HEK293 (cell line): ENCODE results near the gene SKAP1.

ENCODE experiments used
- CTCF ChIP-seq: fragments of 450-650 bp; formaldehyde crosslinking; IDR thresholded peaks from 2 replicates; pipeline ENCODE4 v1.5.1; 2016; ENCODE audit warnings: missing biosample characterization, missing genetic modification characterization
- KLF16 ChIP-seq: fragments of 450-650 bp; formaldehyde crosslinking; IDR thresholded peaks from 2 replicates; pipeline ENCODE4 v1.5.1; 2017; ENCODE audit warnings: missing biosample characterization, missing genetic modification characterization
- PATZ1 ChIP-seq: fragments of 450-650 bp; formaldehyde crosslinking; IDR thresholded peaks from 2 replicates; pipeline ENCODE4 v1.5.1; 2016; ENCODE audit warnings: missing biosample characterization, missing genetic modification characterization
- PBX3 ChIP-seq: sonication (generic); formaldehyde crosslinking; IDR thresholded peaks from 2 replicates; pipeline ENCODE4 v1.8.1; 2022; ENCODE audit warnings: mild to moderate bottlenecking, moderate library complexity, missing genetic modification reagents
- RBAK ChIP-seq: fragments of 450-650 bp; formaldehyde crosslinking; IDR thresholded peaks from 2 replicates; pipeline ENCODE4 v1.5.1; 2016; ENCODE audit warnings: missing biosample characterization, missing genetic modification characterization
- SP3 ChIP-seq: fragments of 450-650 bp; formaldehyde crosslinking; IDR thresholded peaks from 2 replicates; pipeline ENCODE4 v1.5.1; 2016; ENCODE audit warnings: missing biosample characterization, missing genetic modification characterization
- ZBTB1 ChIP-seq: fragments of 450-650 bp; formaldehyde crosslinking; IDR thresholded peaks from 2 replicates; pipeline ENCODE4 v1.5.1; 2016; ENCODE audit warnings: missing biosample characterization, missing genetic modification characterization
- ZFP37 ChIP-seq: fragments of 450-650 bp; formaldehyde crosslinking; IDR thresholded peaks from 2 replicates; pipeline ENCODE4 v1.5.1; 2016; ENCODE audit warnings: missing biosample characterization, missing genetic modification characterization
- ZNF24 ChIP-seq: fragments of 450-650 bp; formaldehyde crosslinking; IDR thresholded peaks from 2 replicates; pipeline ENCODE4 v1.5.1; 2016; ENCODE audit warnings: missing biosample characterization, missing genetic modification characterization
- ZNF549 ChIP-seq: fragments of 450-650 bp; IDR thresholded peaks from 2 replicates; pipeline ENCODE4 v1.5.1; 2018; ENCODE audit warnings: missing biosample characterization, missing genetic modification characterization, mild to moderate bottlenecking, inconsistent platforms, moderate library complexity
- ZNF645 ChIP-seq: fragments of 450-650 bp; formaldehyde crosslinking; IDR thresholded peaks from 2 replicates; pipeline ENCODE4; 2016; ENCODE audit warnings: missing biosample characterization, missing genetic modification characterization
- ZNF654 ChIP-seq: fragments of 450-650 bp; formaldehyde crosslinking; IDR thresholded peaks from 2 replicates; pipeline ENCODE4 v1.5.1; 2016; ENCODE audit warnings: low read depth, missing biosample characterization, missing genetic modification characterization

- no peak for TF ChIP-seq SP3 (tag by site-specific recombination)
- no peak for TF ChIP-seq CTCF
- no peak for TF ChIP-seq ZNF24 (tag by site-specific recombination)
- TF ChIP-seq ZNF645 (tag by site-specific recombination): no peak
- TF ChIP-seq RBAK (tag by site-specific recombination): no peak
- no peak for TF ChIP-seq KLF16 (tag by site-specific recombination)
- no peak for TF ChIP-seq PBX3 (CRISPR knock-in tag)
- no peak for TF ChIP-seq PATZ1
- TF ChIP-seq ZBTB1: no peak
- TF ChIP-seq ZNF549 (tag by site-specific recombination): no peak
- no peak for TF ChIP-seq ZNF654 (tag by site-specific recombination)
- TF ChIP-seq ZFP37: no peak
These were observed 286.4 kb downstream of the SKAP1 start for GRCh38 chr17:48143629-48144028.
